ENCODE measurements around the gene PTGS1.
"Not testable (repeated sequence)": the region's sequence is repeated elsewhere in the genome, so short reads cannot be mapped to it uniquely, and the experiment has no call there.

GRCh38 chr9:122324665-122325064, 46.2 kb upstream of the PTGS1 start:
- not testable (repeated sequence) for TF ChIP-seq EZH2phosphoT487 (IDR thresholded peaks at IDR 0.05; ENCODE audit: borderline replicate concordance); CTCF (conservative IDR thresholded peaks at IDR 0.05; ENCODE audit: low read length)

All from Loucy (cell line).